H9 (cell line): Measurements from ENCODE around the gene JADE2. TPM values are rescaled to one million over a fixed set of nuclear protein-coding genes. Genes with fewer than 3 reads are reported as not detected.

Source experiments
- DNase-seq: peaks from one replicate; pipeline ENCODE4 v3.0.0-alpha.2; 2017
- H2AFZ ChIP-seq: one replicate; pipeline ENCODE4 v1.6.1; 2013; ENCODE audit warnings: mild to moderate bottlenecking, low read length, control low read depth, moderate library complexity
- H2AK5ac ChIP-seq: 2 replicates; pipeline ENCODE4 v1.6.1; 2013; ENCODE audit warnings: low read length, control low read depth, mixed read lengths; ENCODE audit not compliant: insufficient read length
- H2BK120ac ChIP-seq: one replicate; pipeline ENCODE4 v1.6.1; 2013; ENCODE audit warnings: low read depth, mild to moderate bottlenecking, low read length, control low read depth, inconsistent platforms; ENCODE audit not compliant: poor library complexity, severe bottlenecking
- H2BK12ac ChIP-seq: 2 replicates; pipeline ENCODE4 v1.6.1; 2013; ENCODE audit warnings: low read length, control low read depth, mixed read lengths, low read depth; ENCODE audit not compliant: insufficient read length
- H2BK15ac ChIP-seq: 2 replicates; pipeline ENCODE4 v1.6.1; 2013; ENCODE audit warnings: low read depth, low read length, control low read depth
- H2BK20ac ChIP-seq: one replicate; pipeline ENCODE4 v1.6.1; 2013; ENCODE audit warnings: low read depth, mild to moderate bottlenecking, low read length, control low read depth, inconsistent platforms; ENCODE audit not compliant: poor library complexity, severe bottlenecking
- H2BK5ac ChIP-seq: 2 replicates; pipeline ENCODE4 v1.6.1; 2013; ENCODE audit warnings: low read length, control low read depth, mixed read lengths; ENCODE audit not compliant: insufficient read length
- H3K14ac ChIP-seq: 2 replicates; pipeline ENCODE4 v1.6.1; 2013; ENCODE audit warnings: low read length, control low read depth; ENCODE audit not compliant: insufficient read depth
- H3K18ac ChIP-seq: 2 replicates; pipeline ENCODE4 v1.6.1; 2013; ENCODE audit warnings: low read depth, mild to moderate bottlenecking, mixed read lengths, low read length, control low read depth; ENCODE audit not compliant: insufficient read length
- H3K23ac ChIP-seq: 2 replicates; pipeline ENCODE4 v1.6.1; 2013; ENCODE audit warnings: low read length, control low read depth, mixed read lengths, low read depth; ENCODE audit not compliant: insufficient read length
- H3K23me2 ChIP-seq: 2 replicates; pipeline ENCODE4 v1.6.1; 2013; ENCODE audit warnings: low read depth, mild to moderate bottlenecking, mixed read lengths, low read length, control low read depth; ENCODE audit not compliant: insufficient read length, poor library complexity, severe bottlenecking
- H3K27ac ChIP-seq: 2 replicates; pipeline ENCODE4 v1.5.1; 2013; ENCODE audit warnings: low read length, control low read depth, mixed read lengths, low read depth; ENCODE audit not compliant: insufficient read length
- H3K27me3 ChIP-seq: 2 replicates; pipeline ENCODE4 v1.6.1; 2013; ENCODE audit warnings: low read length, control low read depth, inconsistent platforms; ENCODE audit not compliant: insufficient read depth
- H3K4ac ChIP-seq: 2 replicates; pipeline ENCODE4 v1.6.1; 2013; ENCODE audit warnings: low read depth, mild to moderate bottlenecking, control low read depth, inconsistent platforms, low read length, moderate library complexity
- H3K4me1 ChIP-seq: 2 replicates; pipeline ENCODE4 v1.6.1; 2013; ENCODE audit warnings: low read length, control low read depth, inconsistent platforms; ENCODE audit not compliant: insufficient read depth
- H3K4me2 ChIP-seq: 2 replicates; pipeline ENCODE4 v1.6.1; 2013; ENCODE audit warnings: low read length, control low read depth, mixed read lengths; ENCODE audit not compliant: insufficient read length, insufficient read depth
- H3K56ac ChIP-seq: 2 replicates; pipeline ENCODE4 v1.6.1; 2013; ENCODE audit warnings: low read depth, mild to moderate bottlenecking, mixed read lengths, low read length, control low read depth; ENCODE audit not compliant: insufficient read length
- H3K79me1 ChIP-seq: 2 replicates; pipeline ENCODE4 v1.6.1; 2013; ENCODE audit warnings: low read depth, mild to moderate bottlenecking, moderate library complexity, low read length, control low read depth, inconsistent platforms; ENCODE audit not compliant: insufficient read depth, poor library complexity, severe bottlenecking
- H3K79me2 ChIP-seq: 2 replicates; pipeline ENCODE4 v1.6.1; 2013; ENCODE audit warnings: low read length, control low read depth, inconsistent platforms; ENCODE audit not compliant: insufficient read depth
- H3K9ac ChIP-seq: 2 replicates; pipeline ENCODE4 v1.6.1; 2013; ENCODE audit warnings: low read length, control low read depth, mixed read lengths; ENCODE audit not compliant: insufficient read length; ENCODE audit errors: extremely low read depth
- H3K9me3 ChIP-seq: one replicate; pipeline ENCODE4 v1.6.1; 2013; ENCODE audit warnings: low read depth, low read length, inconsistent platforms; ENCODE audit not compliant: control insufficient read depth
- H3T11ph ChIP-seq: one replicate; pipeline ENCODE4 v1.6.1; 2013; ENCODE audit warnings: mild to moderate bottlenecking, low read length, control low read depth, inconsistent platforms
- H4K20me1 ChIP-seq: one replicate; pipeline ENCODE4 v1.6.1; 2013; ENCODE audit not compliant: control insufficient read depth, insufficient read length, insufficient read depth
- H4K5ac ChIP-seq: 2 replicates; pipeline ENCODE4 v1.6.1; 2013; ENCODE audit warnings: low read depth, mild to moderate bottlenecking, mixed read lengths, low read length, control low read depth; ENCODE audit not compliant: insufficient read length
- H4K8ac ChIP-seq: replicated peaks from 2 replicates; pipeline ENCODE4 v1.6.1; 2013; ENCODE audit warnings: low read length, control low read depth, mixed read lengths, low read depth; ENCODE audit not compliant: insufficient read length
- H4K91ac ChIP-seq: 2 replicates; pipeline ENCODE4 v1.6.1; 2013; ENCODE audit warnings: low read depth, mild to moderate bottlenecking, moderate library complexity, mixed read lengths, low read length, control low read depth; ENCODE audit not compliant: insufficient read length
- H3K27ac Mint-ChIP-seq, 3 experiments: 2 replicates in 2 of 3; 3 replicates in 1 of 3; pipeline ENCODE4 v1.8.0; 2020 to 2021; ENCODE audit warnings: mixed read lengths in 3 of 3, mild to moderate bottlenecking in 1 of 3, moderate library complexity in 1 of 3
- H3K27me3 Mint-ChIP-seq: 2 replicates; pipeline ENCODE4 v1.8.0; 2021; ENCODE audit warnings: low read depth, mild to moderate bottlenecking, moderate library complexity, mixed read lengths
- H3K36me3 Mint-ChIP-seq, 3 experiments: 2 replicates in 2 of 3; 3 replicates in 1 of 3; pipeline ENCODE4 v1.8.0; 2020 to 2021; ENCODE audit warnings: low read depth in 3 of 3, mixed read lengths in 3 of 3; ENCODE audit not compliant: insufficient read depth in 1 of 3
- H3K4me1 Mint-ChIP-seq, 2 experiments: 2 replicates each; pipeline ENCODE4 v1.8.0; 2020; ENCODE audit warnings: mixed read lengths in 2 of 2
- H3K4me3 Mint-ChIP-seq, 2 experiments: 2 replicates in 1 of 2; 3 replicates in 1 of 2; pipeline ENCODE4 v1.8.0; 2020 to 2021; ENCODE audit warnings: mild to moderate bottlenecking in 2 of 2, mixed read lengths in 2 of 2, moderate library complexity in 1 of 2
- H3K9me3 Mint-ChIP-seq, 2 experiments: 2 replicates in 1 of 2; 3 replicates in 1 of 2; pipeline ENCODE4 v1.8.0; 2020; ENCODE audit warnings: mild to moderate bottlenecking in 2 of 2, mixed read lengths in 2 of 2, moderate library complexity in 1 of 2
- CTCF ChIP-seq: fragments of 200-600 bp; sonication (generic); conservative IDR thresholded peaks from 3 replicates; pipeline ENCODE4 v1.8.0; 2021; ENCODE audit warnings: antibody characterized with exemption, mild to moderate bottlenecking
- WGBS: extraction: QIAGEN DNeasy Blood & Tissue Kit; methylation state at CpG from one replicate; pipeline ENCODE4 v1.1.7; 2013; ENCODE audit warnings: missing lambda C conversion rate, low lambda C conversion rate, mixed read lengths; ENCODE audit not compliant: insufficient read length; ENCODE audit errors: extremely low coverage; 5-methylcytosine and 5-hydroxymethylcytosine counted together
- total RNA-seq: library from RNA; stranded (reverse); gene quantifications from 2 replicates; pipeline ENCODE4 v1.2.1, GENCODE V29; 2021

Gene JADE2
- total RNA-seq, 1 experiment from 2014 or later = 99.7 TPM

- Histone ChIP-seq H3K9me3 (no peaks in the 10 kb centered on the region), H4K8ac (no peak overlapping the region), H2BK15ac (no peak overlapping the region), H2BK12ac (no peak overlapping the region), H3K79me1 (no peaks in the 10 kb centered on the region), H2BK5ac (no peak overlapping the region), H3K4me2 (no peak overlapping the region), H3T11ph (no peak overlapping the region), H3K18ac (no peak overlapping the region), H2AFZ (no peak overlapping the region), H3K27ac (no peak overlapping the region), H4K5ac (no peak overlapping the region), H3K79me2 (no peaks in the 10 kb centered on the region), H3K4ac (no peak overlapping the region), H2BK120ac (no peak overlapping the region), H3K23ac (no peak overlapping the region), H3K56ac (no peak overlapping the region), H3K27me3 (no peaks in the 10 kb centered on the region), H2BK20ac (no peak overlapping the region), H3K4me1 (peaks cover 4% of the 10 kb centered on the region; the same call in 1 of the 2 replicates), H3K14ac (no peak overlapping the region), H3K23me2 (no peaks in the 10 kb centered on the region), H4K20me1 (no peaks in the 10 kb centered on the region), H2AK5ac (no peak overlapping the region), H4K91ac (no peak overlapping the region), H3K9ac (no peak overlapping the region)
- H3K27me3 Mint-ChIP-seq = no peaks in the 10 kb centered on the region
- no peak for TF ChIP-seq CTCF
- no CpG with 5 or more reads among the region's 4 CpGs for WGBS
- H3K9me3 Mint-ChIP-seq = no peaks in the 10 kb centered on the region
- peak; percentile 91 for DNase-seq
- H3K27ac Mint-ChIP-seq = no peak overlapping the region
- no peak overlapping the region for H3K4me3 Mint-ChIP-seq
- H3K4me1 Mint-ChIP-seq = peaks cover 41 to 52% of the 10 kb centered on the region in 2 experiments
- H3K36me3 Mint-ChIP-seq = peaks cover 11 to 81% (median 42%) of the 10 kb centered on the region in 3 experiments
These were observed 16.4 kb downstream of the JADE2 start for GRCh38 chr5:134541736-134542376.
